ENCODE results near the gene FRMD6. TPM values are rescaled to one million over a fixed set of nuclear protein-coding genes. Genes with fewer than 3 reads are reported as not detected.
"Not testable (repeated sequence)": the region's sequence is repeated elsewhere in the genome, so short reads cannot be mapped to it uniquely, and the experiment has no call there.

The FRMD6 gene
- total RNA-seq, 4 donors from 2014 or later = 13.5 to 25.7 (median 19.3) TPM

GRCh38 chr14:51626788-51627187 lies 24.9 kb upstream of the FRMD6 start:
- TF ChIP-seq CTCF (IDR thresholded peaks at IDR 0.05) = no peak
- ATAC-seq (ENCODE audit: low FRiP score) (no peak), DNase-seq (ENCODE audit: low spot score) (no peak)

GRCh38 chr14:51627313-51627712 lies 24.4 kb upstream of the FRMD6 start:
- ATAC-seq (ENCODE audit: low FRiP score) = no peak
- DNase-seq (ENCODE audit: low spot score) = no peak
- TF ChIP-seq CTCF (IDR thresholded peaks at IDR 0.05) = no peak

- ATAC-seq (ENCODE audit: low FRiP score) (no peak), DNase-seq (ENCODE audit: low spot score) (no peak)
- no peak for TF ChIP-seq CTCF (IDR thresholded peaks at IDR 0.05)
Observed at GRCh38 chr14:51628238-51628637, 23.5 kb upstream of the FRMD6 start.

GRCh38 chr14:51630987-51631386 lies 20.7 kb upstream of the FRMD6 start:
- no peak for DNase-seq (ENCODE audit: low spot score)
- TF ChIP-seq CTCF (IDR thresholded peaks at IDR 0.05) = no peak
- no peak for ATAC-seq (ENCODE audit: low FRiP score)

- ATAC-seq (ENCODE audit: low FRiP score); DNase-seq (ENCODE audit: low spot score): not testable (repeated sequence)
Observed at GRCh38 chr14:51633298-51633697, 18.4 kb upstream of the FRMD6 start.

GRCh38 chr14:51636109-51636508 lies 15.6 kb upstream of the FRMD6 start:
- ATAC-seq (ENCODE audit: low FRiP score) (no peak), DNase-seq (ENCODE audit: low spot score) (no peak)
- no peak for TF ChIP-seq CTCF (IDR thresholded peaks at IDR 0.05)

- ATAC-seq (ENCODE audit: low FRiP score) (no peak), DNase-seq (ENCODE audit: low spot score) (no peak)
- no peak for TF ChIP-seq CTCF (IDR thresholded peaks at IDR 0.05)
Observed at GRCh38 chr14:51638071-51638944, 13.4 kb upstream of the FRMD6 start.
